Left lung (tissue), 10 donors: ENCODE data around the gene MPZ. TPM values are rescaled to one million over a fixed set of nuclear protein-coding genes. Genes with fewer than 3 reads are reported as not detected.

Experiments used
- ATAC-seq: fragments of 200-7000 bp; cut with Tn5 transposase; one replicate; pipeline ENCODE4 v1.9.1; 2020; ENCODE audit warnings: moderate library complexity
- DNase-seq, 4 donors: peaks; one replicate each; pipeline ENCODE4 v3.0.0-alpha.2; 2013 to 2020
- H3K27ac ChIP-seq, 2 donors: fragments of 200-600 bp; sonication (generic) in 1 of 2; one replicate each; pipeline versions ENCODE4 v1.5.0 to v1.8.0; 2020 to 2021
- H3K27me3 ChIP-seq, 2 donors: fragments of 200-600 bp; sonication (generic) in 1 of 2; one replicate each; pipeline versions ENCODE4 v1.5.0 to v1.8.0; 2020 to 2021
- H3K36me3 ChIP-seq, 2 donors: fragments of 200-600 bp; sonication (generic) in 1 of 2; one replicate each; pipeline versions ENCODE4 v1.5.0 to v1.8.0; 2020 to 2021
- H3K4me1 ChIP-seq, 2 donors: fragments of 200-600 bp; one replicate each; pipeline ENCODE4 v1.8.0; 2021
- H3K4me3 ChIP-seq, 2 donors: fragments of 200-600 bp; sonication (generic) in 1 of 2; one replicate each; pipeline versions ENCODE4 v1.5.0 to v1.8.0; 2020 to 2021; ENCODE audit warnings: mild to moderate bottlenecking in 1 of 2
- H3K9me3 ChIP-seq, 2 donors: fragments of 200-600 bp; sonication (generic) in 1 of 2; one replicate each; pipeline versions ENCODE4 v1.5.0 to v1.8.0; 2020 to 2021
- intact Hi-C, 2 donors: fragments of 100-400 bp; cut with DNase I; formaldehyde crosslinking; loops; one replicate each; pipeline versions ENCODE4 v1.11.2 to v1.14.2; 2022
- polyA plus RNA-seq, 6 donors: library from polyadenylated mRNA; unstranded; fragments of 120-200 nt; gene quantifications; one replicate each; pipeline ENCODE4 v1.2.1, GENCODE V29; 2013; ENCODE audit not compliant: insufficient read length in 6 of 6
- total RNA-seq, 2 donors: library from RNA; stranded (reverse); fragmentation: NEBNext Ultra II Directional; extraction: Animal tissue kit (Norgen Biotek cat#: 25700); gene quantifications; one replicate each; pipeline ENCODE4 v1.2.1, GENCODE V29; 2021
- TF ChIP-seq, protein P1 (sequence below), 2 donors: fragments of 200-600 bp; sonication (generic) in 1 of 2; IDR thresholded peaks; one replicate each; pipeline versions ENCODE4 v1.5.0 to v1.8.0; 2021; ENCODE audit warnings: antibody characterized with exemption in 2 of 2
- donor health status: DM: no; HTN: yes; CAD: no.
- donor health status: DM: no; HTN: no; CAD: no.

The MPZ gene
- total and polyA plus RNA-seq, 8 donors, result 2.0 to 5.5 (median 2.7) TPM

DNA sequence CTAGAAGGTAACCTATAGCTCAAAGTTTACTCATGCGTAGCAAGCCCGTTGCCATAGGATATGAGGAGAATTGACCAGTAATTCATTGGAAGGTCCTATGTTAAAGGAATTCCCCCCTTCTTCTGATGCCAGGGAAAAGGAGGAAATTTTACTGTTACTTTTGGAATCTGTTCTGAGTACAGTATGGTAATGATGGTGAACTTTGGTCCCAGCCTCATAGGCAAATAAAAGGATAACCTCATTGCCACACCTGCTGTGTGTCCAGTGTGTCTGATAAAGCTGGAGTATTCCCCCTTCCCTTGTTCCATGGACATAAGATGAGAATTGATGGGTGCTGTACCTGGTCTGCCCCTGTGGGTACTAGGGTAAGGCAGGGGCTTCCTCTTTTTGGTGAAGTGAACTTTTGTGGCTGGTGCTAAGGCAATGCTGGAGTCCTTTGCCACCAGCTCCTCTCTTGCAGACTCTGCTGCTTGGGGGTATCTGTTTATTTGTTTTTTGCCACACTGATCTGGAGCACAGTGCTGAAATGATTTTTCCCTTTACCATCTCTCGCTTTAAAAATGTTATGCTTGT is 22.2 kb downstream of the MPZ start:
- TF ChIP-seq, protein P1, sequence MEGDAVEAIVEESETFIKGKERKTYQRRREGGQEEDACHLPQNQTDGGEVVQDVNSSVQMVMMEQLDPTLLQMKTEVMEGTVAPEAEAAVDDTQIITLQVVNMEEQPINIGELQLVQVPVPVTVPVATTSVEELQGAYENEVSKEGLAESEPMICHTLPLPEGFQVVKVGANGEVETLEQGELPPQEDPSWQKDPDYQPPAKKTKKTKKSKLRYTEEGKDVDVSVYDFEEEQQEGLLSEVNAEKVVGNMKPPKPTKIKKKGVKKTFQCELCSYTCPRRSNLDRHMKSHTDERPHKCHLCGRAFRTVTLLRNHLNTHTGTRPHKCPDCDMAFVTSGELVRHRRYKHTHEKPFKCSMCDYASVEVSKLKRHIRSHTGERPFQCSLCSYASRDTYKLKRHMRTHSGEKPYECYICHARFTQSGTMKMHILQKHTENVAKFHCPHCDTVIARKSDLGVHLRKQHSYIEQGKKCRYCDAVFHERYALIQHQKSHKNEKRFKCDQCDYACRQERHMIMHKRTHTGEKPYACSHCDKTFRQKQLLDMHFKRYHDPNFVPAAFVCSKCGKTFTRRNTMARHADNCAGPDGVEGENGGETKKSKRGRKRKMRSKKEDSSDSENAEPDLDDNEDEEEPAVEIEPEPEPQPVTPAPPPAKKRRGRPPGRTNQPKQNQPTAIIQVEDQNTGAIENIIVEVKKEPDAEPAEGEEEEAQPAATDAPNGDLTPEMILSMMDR (IDR thresholded peaks at IDR 0.05), result no peak
- Histone ChIP-seq H3K4me1 (no peaks in the 10 kb centered on the region), H3K36me3 (no peaks in the 10 kb centered on the region), H3K27me3 (no peaks in the 10 kb centered on the region), H3K27ac (no peak overlapping the region), H3K4me3 (no peak overlapping the region), H3K9me3 (no peaks in the 10 kb centered on the region)
- intact Hi-C loops, result no loop called here
- DNase-seq (no peak), ATAC-seq (no peak)

DNA sequence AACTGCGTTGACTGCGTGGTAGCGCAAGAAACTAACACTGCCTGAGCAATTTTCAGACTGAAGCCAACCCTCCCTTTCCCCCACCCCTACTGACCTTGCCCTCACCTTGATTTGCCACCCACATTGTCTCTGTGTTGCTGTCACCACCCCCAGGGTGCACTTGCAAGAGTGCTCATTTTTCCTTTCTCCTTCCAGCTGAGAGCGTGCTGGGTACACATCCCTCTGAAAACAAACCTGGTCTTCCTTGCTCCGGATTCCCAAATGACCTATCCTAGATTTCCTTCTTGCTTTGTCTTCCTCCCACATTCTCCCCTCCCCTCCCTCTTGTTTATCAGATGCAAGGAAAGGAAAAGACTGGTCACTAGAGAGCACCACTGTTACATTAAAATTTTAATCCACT is 24.2 kb downstream of the MPZ start:
- no peak for DNase-seq
- H3K27me3 ChIP-seq, result no peaks in the 10 kb centered on the region
- no peaks in the 10 kb centered on the region for H3K9me3 ChIP-seq
- no peak overlapping the region for H3K27ac ChIP-seq
- no peak for ATAC-seq
- H3K36me3 ChIP-seq, result no peaks in the 10 kb centered on the region
- no peak overlapping the region for H3K4me3 ChIP-seq
- TF ChIP-seq, protein P1 (IDR thresholded peaks at IDR 0.05), result no peak
- intact Hi-C loops, result no loop called here
- H3K4me1 ChIP-seq, result no peaks in the 10 kb centered on the region

DNA sequence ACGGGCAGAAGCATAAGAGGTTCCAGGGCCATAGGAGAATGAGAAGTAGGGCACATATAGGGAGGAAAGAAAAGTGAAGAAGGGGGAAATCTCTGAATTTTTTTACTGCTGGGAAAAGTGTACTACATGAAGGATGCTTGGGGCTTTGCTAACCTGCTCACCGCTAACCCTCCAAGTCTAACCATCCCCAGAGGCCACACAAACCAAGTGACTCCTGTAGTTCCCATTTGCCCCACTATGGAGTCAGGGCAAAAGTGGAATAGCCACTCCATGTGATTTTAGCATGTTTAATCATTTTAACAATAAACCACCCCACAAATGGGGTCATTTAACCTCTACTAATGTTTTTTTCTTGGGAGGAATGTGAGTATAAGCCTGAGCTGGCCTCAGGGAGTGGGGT is 24.7 kb downstream of the MPZ start:
- ATAC-seq, result no peak
- no peaks in the 10 kb centered on the region for H3K4me1 ChIP-seq

DNA sequence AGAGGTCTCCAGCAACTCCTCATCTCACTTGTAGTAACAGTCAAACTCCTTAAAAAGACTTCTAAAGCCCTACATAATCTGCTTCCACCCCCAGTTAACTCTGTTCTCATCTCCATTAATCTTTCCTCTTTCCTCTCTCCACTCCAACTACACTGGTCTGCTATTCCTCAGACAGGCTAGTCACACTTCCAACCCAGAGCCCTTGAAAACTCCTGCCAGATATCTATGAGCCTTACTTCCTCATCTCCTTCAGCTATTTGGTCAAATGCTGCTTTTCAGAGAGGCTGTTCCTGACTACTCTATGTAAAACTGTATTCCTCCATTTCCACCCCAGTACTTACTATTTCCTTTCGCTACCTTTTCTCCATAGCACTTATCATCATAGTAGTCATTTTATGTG is 26.8 kb downstream of the MPZ start:
- H3K4me1 ChIP-seq, result no peaks in the 10 kb centered on the region
- intact Hi-C loops, result no loop called here
- no peak overlapping the region for H3K27ac ChIP-seq
- H3K36me3 ChIP-seq, result no peaks in the 10 kb centered on the region
- no peaks in the 10 kb centered on the region for H3K27me3 ChIP-seq
- ATAC-seq, result peak; percentile 59
- DNase-seq, result no peak
- no peak overlapping the region for H3K4me3 ChIP-seq
- TF ChIP-seq, protein P1 (IDR thresholded peaks at IDR 0.05), result no peak
- no peaks in the 10 kb centered on the region for H3K9me3 ChIP-seq

More for the DNA sequence above, 24.7 kb downstream of the MPZ start:
- no peak overlapping the region for H3K4me3 ChIP-seq
- intact Hi-C loops, result no loop called here
- TF ChIP-seq, protein P1 (IDR thresholded peaks at IDR 0.05), result no peak
- no peak overlapping the region for H3K27ac ChIP-seq
- DNase-seq, result no peak
- no peaks in the 10 kb centered on the region for H3K36me3 ChIP-seq
- no peaks in the 10 kb centered on the region for H3K9me3 ChIP-seq
- no peaks in the 10 kb centered on the region for H3K27me3 ChIP-seq

DNA sequence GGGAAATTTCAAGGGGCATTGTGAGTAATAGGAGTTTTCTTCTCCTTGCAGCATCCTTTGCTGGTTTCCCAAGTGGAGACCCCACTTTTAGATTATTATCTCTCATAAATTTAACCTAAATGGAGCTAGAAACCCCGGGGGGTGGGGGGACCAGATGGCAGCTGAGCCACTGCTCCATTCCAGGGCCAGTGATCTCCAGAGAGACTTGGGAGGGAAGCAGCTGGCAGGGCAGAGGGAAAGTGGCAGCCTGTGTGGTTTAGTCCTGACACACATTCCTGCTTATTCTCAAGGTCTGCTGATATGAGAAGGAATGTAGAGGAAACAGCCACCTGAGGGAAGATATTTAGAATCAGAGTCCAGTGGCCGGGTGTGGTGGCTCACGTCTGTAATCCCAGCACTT is 34.9 kb downstream of the MPZ start:
- no peaks in the 10 kb centered on the region for H3K9me3 ChIP-seq
- no peak overlapping the region for H3K4me3 ChIP-seq
- no peak overlapping the region for H3K27ac ChIP-seq
- intact Hi-C loops, result no loop called here
- no peak for ATAC-seq
- H3K27me3 ChIP-seq, result no peaks in the 10 kb centered on the region
- no peak for DNase-seq
- TF ChIP-seq, protein P1 (IDR thresholded peaks at IDR 0.05), result no peak
- no peaks in the 10 kb centered on the region for H3K36me3 ChIP-seq
- H3K4me1 ChIP-seq, result no peaks in the 10 kb centered on the region
